Measurements from ENCODE around the gene SH3BP2. TPM values are rescaled to one million over a fixed set of nuclear protein-coding genes. Genes with fewer than 3 reads are reported as not detected.
A peak's percentile ranks its signal among the peaks of the same experiment; 100 is the strongest.

Gene SH3BP2
- total and polyA plus RNA-seq, 10 donors, result 42.0 to 295 (median 237) TPM

- no peaks in the 10 kb centered on the region for H3K27me3 ChIP-seq (replicated peaks in 1 of 7)
- peak; percentile 90 for DNase-seq
- H3K9me3 ChIP-seq, result no peaks in the 10 kb centered on the region
- TF ChIP-seq, protein P1, sequence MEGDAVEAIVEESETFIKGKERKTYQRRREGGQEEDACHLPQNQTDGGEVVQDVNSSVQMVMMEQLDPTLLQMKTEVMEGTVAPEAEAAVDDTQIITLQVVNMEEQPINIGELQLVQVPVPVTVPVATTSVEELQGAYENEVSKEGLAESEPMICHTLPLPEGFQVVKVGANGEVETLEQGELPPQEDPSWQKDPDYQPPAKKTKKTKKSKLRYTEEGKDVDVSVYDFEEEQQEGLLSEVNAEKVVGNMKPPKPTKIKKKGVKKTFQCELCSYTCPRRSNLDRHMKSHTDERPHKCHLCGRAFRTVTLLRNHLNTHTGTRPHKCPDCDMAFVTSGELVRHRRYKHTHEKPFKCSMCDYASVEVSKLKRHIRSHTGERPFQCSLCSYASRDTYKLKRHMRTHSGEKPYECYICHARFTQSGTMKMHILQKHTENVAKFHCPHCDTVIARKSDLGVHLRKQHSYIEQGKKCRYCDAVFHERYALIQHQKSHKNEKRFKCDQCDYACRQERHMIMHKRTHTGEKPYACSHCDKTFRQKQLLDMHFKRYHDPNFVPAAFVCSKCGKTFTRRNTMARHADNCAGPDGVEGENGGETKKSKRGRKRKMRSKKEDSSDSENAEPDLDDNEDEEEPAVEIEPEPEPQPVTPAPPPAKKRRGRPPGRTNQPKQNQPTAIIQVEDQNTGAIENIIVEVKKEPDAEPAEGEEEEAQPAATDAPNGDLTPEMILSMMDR (IDR thresholded peaks at IDR 0.05 in 8 of 11, conservative IDR thresholded peaks at IDR 0.05 in 3 of 11), result peak in 2 of 11 experiments; percentile 3
- no peak for TF ChIP-seq POLR2AphosphoS5 (IDR thresholded peaks at IDR 0.05)
- H3K27ac ChIP-seq, result peak overlapping the region; percentile 87 to 96 (median 93)
- 0 to 1% (median 1%) methylated on average over 31 to 74 of the region's 74 CpGs for WGBS, 5 donors
- intact Hi-C loops (cut with DNase I; ENCODE audit: low total_unique reads), result no loop called here
- H3K36me3 ChIP-seq, result no peaks in the 10 kb centered on the region
- peaks cover 41 to 88% (median 63%) of the 10 kb centered on the region in 6 donors for H3K4me1 ChIP-seq
- H3K4me3 ChIP-seq, result peak overlapping the region; percentile 48 to 91 (median 76)
Observed at GRCh38 chr4:2843941-2844584, 51.2 kb downstream of the SH3BP2 start.

GRCh38 chr4:2846172-2846571 is 53.3 kb downstream of the SH3BP2 start:
- Histone ChIP-seq H3K4me3 (peak overlapping the region in 1 of 8 donors; percentile 91), H3K4me1 (peaks cover 55 to 92% (median 77%) of the 10 kb centered on the region in 6 donors), H3K9me3 (no peaks in the 10 kb centered on the region), H3K27ac (peak overlapping the region in 3 of 8 donors; percentile 93 to 95 (median 95)), H3K27me3 (replicated peaks in 1 of 7) (no peaks in the 10 kb centered on the region), H3K36me3 (no peaks in the 10 kb centered on the region)
- WGBS, 5 donors, result 73 to 82% (median 79%) methylated on average over 2 of the region's 2 CpGs
- intact Hi-C loops (cut with DNase I; ENCODE audit: low total_unique reads), result no loop called here
- no peak for TF ChIP-seq POLR2A (IDR thresholded peaks at IDR 0.05)
- TF ChIP-seq, protein P1 (IDR thresholded peaks at IDR 0.05 in 8 of 11, conservative IDR thresholded peaks at IDR 0.05 in 3 of 11), result no peak
- no peak for TF ChIP-seq POLR2AphosphoS5 (IDR thresholded peaks at IDR 0.05)
- no peak for DNase-seq

- H3K9me3 ChIP-seq, result no peaks in the 10 kb centered on the region
- DNase-seq, result peak; percentile 59
- peak overlapping the region in 6 of 8 donors; percentile 4 to 76 (median 48) for H3K27ac ChIP-seq
- intact Hi-C loops (cut with DNase I; ENCODE audit: low total_unique reads), result no loop called here
- WGBS, 5 donors, result 67 to 70% (median 68%) methylated on average over 11 of the region's 11 CpGs
- no peaks in the 10 kb centered on the region for H3K36me3 ChIP-seq
- peaks cover 62 to 92% (median 84%) of the 10 kb centered on the region in 6 donors for H3K4me1 ChIP-seq
- H3K4me3 ChIP-seq, result peak overlapping the region in 1 of 8 donors; percentile 29
- H3K27me3 ChIP-seq (replicated peaks in 1 of 7), result no peaks in the 10 kb centered on the region
- TF ChIP-seq, protein P1 (IDR thresholded peaks at IDR 0.05 in 8 of 11, conservative IDR thresholded peaks at IDR 0.05 in 3 of 11), result no peak
- TF ChIP-seq POLR2AphosphoS5 (IDR thresholded peaks at IDR 0.05) (no peak), POLR2A (IDR thresholded peaks at IDR 0.05) (no peak)
Observed at GRCh38 chr4:2847302-2847871, 54.5 kb downstream of the SH3BP2 start.

GRCh38 chr4:2848449-2848848 is 55.6 kb downstream of the SH3BP2 start:
- Histone ChIP-seq H3K36me3 (peaks cover 0 to 5% (median 2%) of the 10 kb centered on the region in 6 donors), H3K27me3 (replicated peaks in 1 of 7) (no peaks in the 10 kb centered on the region), H3K9me3 (no peaks in the 10 kb centered on the region), H3K4me3 (no peak overlapping the region), H3K27ac (peak overlapping the region in 4 of 8 donors; percentile 5 to 61 (median 55)), H3K4me1 (peaks cover 66 to 93% (median 87%) of the 10 kb centered on the region in 6 donors)
- intact Hi-C loops (cut with DNase I; ENCODE audit: low total_unique reads), result no loop called here
- no peak for DNase-seq
- WGBS, 5 donors, result 80 to 93% (median 89%) methylated on average over 2 of the region's 2 CpGs
- TF ChIP-seq POLR2AphosphoS5 (IDR thresholded peaks at IDR 0.05) (no peak), POLR2A (IDR thresholded peaks at IDR 0.05) (no peak)
- TF ChIP-seq, protein P1 (IDR thresholded peaks at IDR 0.05 in 8 of 11, conservative IDR thresholded peaks at IDR 0.05 in 3 of 11), result no peak
